ENCODE measurements around the gene CDH4.

GRCh38 chr20:61420781-61421180 lies 168.7 kb downstream of the CDH4 start:
- TF ChIP-seq CTCF (conservative IDR thresholded peaks at IDR 0.05; ENCODE audit: low read depth, low read length) = no peak
- TF ChIP-seq SMC3 (IDR thresholded peaks at IDR 0.05; ENCODE audit: low read depth, low read length) = no peak
- TF ChIP-seq POLR2A (IDR thresholded peaks at IDR 0.05; ENCODE audit: low read depth, low read length) = no peak
- TF ChIP-seq MAFK (IDR thresholded peaks at IDR 0.05; ENCODE audit: low read depth, low read length) = no peak
- no peak for TF ChIP-seq ELK1 (IDR thresholded peaks at IDR 0.05; ENCODE audit: borderline replicate concordance, low read depth, low read length)
- TF ChIP-seq NFE2L2 (IDR thresholded peaks at IDR 0.05; ENCODE audit: low read depth, low read length) = no peak
- TF ChIP-seq BHLHE40 (IDR thresholded peaks at IDR 0.05; ENCODE audit: low read depth, low read length) = no peak
- TF ChIP-seq CHD1 (IDR thresholded peaks at IDR 0.05; ENCODE audit: low read depth, low read length) = no peak
- TF ChIP-seq RFX5 (IDR thresholded peaks at IDR 0.05; ENCODE audit: low read depth, low read length) = no peak
- TF ChIP-seq FOS (IDR thresholded peaks at IDR 0.05; ENCODE audit: low read depth, low read length) = no peak
- TF ChIP-seq RCOR1 (IDR thresholded peaks at IDR 0.05; ENCODE audit: insufficient replicate concordance, low read length) = no peak
- no peak for TF ChIP-seq CEBPB (IDR thresholded peaks at IDR 0.05; ENCODE audit: low read depth, low read length)
- TF ChIP-seq RAD21 (IDR thresholded peaks at IDR 0.05; ENCODE audit: low read length) = no peak

All from IMR-90 (cell line).